Kasumi-1 (cell line): ENCODE results near the gene TLR7.

Experiments
- DNase-seq, 2 experiments: peaks; one replicate each; lab custom pipeline; 2025; lab: John Stamatoyannopoulos, UW

TLR7 gene

GRCh38 chrX:12930150-12930549, 63.3 kb downstream of the TLR7 start:
- no peak for DNase-seq

GRCh38 chrX:12932244-12932643, 65.4 kb downstream of the TLR7 start:
- DNase-seq: no peak

GRCh38 chrX:12934850-12935249, 68.0 kb downstream of the TLR7 start:
- DNase-seq: no peak

GRCh38 chrX:12936947-12937346, 70.1 kb downstream of the TLR7 start:
- DNase-seq: no peak
